ENCODE measurements around the gene SERF1A. TPM values are rescaled to one million over a fixed set of nuclear protein-coding genes. Genes with fewer than 3 reads are reported as not detected.
"Not testable (repeated sequence)": the region's sequence is repeated elsewhere in the genome, so short reads cannot be mapped to it uniquely, and the experiment has no call there.

SERF1A gene
- total RNA-seq (2014; rRNA removed; shearing (Covaris generic)), result 24.6 and 46.1 TPM in 2 replicates

GRCh38 chr5:70900533-70901271 lies at the start of gene SERF1A:
SERF1A (plus strand) TSS chr5:70900669; CDS start chr5:70900870, 201 bp downstream.
- DNase-seq (ENCODE audit: low spot score); in situ Hi-C loops (cut with HindIII; ENCODE audit: low sequenced_read_pairs): not testable (repeated sequence)

- DNase-seq (ENCODE audit: low spot score); in situ Hi-C loops (cut with HindIII; ENCODE audit: low sequenced_read_pairs): not testable (repeated sequence)
Measured at GRCh38 chr5:70866778-70867177, 33.7 kb upstream of the SERF1A start.

GRCh38 chr5:70870626-70871025 lies 29.8 kb upstream of the SERF1A start:
- in situ Hi-C loops (cut with HindIII; ENCODE audit: low sequenced_read_pairs); DNase-seq (ENCODE audit: low spot score): not testable (repeated sequence)

- DNase-seq (ENCODE audit: low spot score); in situ Hi-C loops (cut with HindIII; ENCODE audit: low sequenced_read_pairs): not testable (repeated sequence)
Measured at GRCh38 chr5:70896076-70896475, 4.4 kb upstream of the SERF1A start.

- in situ Hi-C loops (cut with HindIII; ENCODE audit: low sequenced_read_pairs); DNase-seq (ENCODE audit: low spot score): not testable (repeated sequence)
Measured at GRCh38 chr5:70901272-70901571, 753 bp downstream of the SERF1A start.

- DNase-seq (ENCODE audit: low spot score); in situ Hi-C loops (cut with HindIII; ENCODE audit: low sequenced_read_pairs): not testable (repeated sequence)
Measured at GRCh38 chr5:70906624-70907023, 6.2 kb downstream of the SERF1A start.

GRCh38 chr5:70916829-70917228 lies 16.4 kb downstream of the SERF1A start:
- in situ Hi-C loops (cut with HindIII; ENCODE audit: low sequenced_read_pairs); DNase-seq (ENCODE audit: low spot score): not testable (repeated sequence)

GRCh38 chr5:70925211-70925562 lies 24.7 kb downstream of the SERF1A start:
- DNase-seq (ENCODE audit: low spot score); in situ Hi-C loops (cut with HindIII; ENCODE audit: low sequenced_read_pairs): not testable (repeated sequence)

GRCh38 chr5:70931709-70932368 lies 31.4 kb downstream of the SERF1A start:
- in situ Hi-C loops (cut with HindIII; ENCODE audit: low sequenced_read_pairs); DNase-seq (ENCODE audit: low spot score): not testable (repeated sequence)

GRCh38 chr5:70932560-70932959 lies 32.1 kb downstream of the SERF1A start:
- DNase-seq (ENCODE audit: low spot score); in situ Hi-C loops (cut with HindIII; ENCODE audit: low sequenced_read_pairs): not testable (repeated sequence)

GRCh38 chr5:70953068-70953467 lies 52.6 kb downstream of the SERF1A start:
- in situ Hi-C loops (cut with HindIII; ENCODE audit: low sequenced_read_pairs); DNase-seq (ENCODE audit: low spot score): not testable (repeated sequence)

Other genes with a start within 250 kb of the SERF1A start
- 8.7 and 18.3 TPM in 2 replicates for gene SMN1, start 24.4 kb downstream of the SERF1A start, total RNA-seq (2014; rRNA removed; shearing (Covaris generic))
- 0.61 and 0.68 TPM in 2 replicates for gene NAIP, start 124.7 kb downstream of the SERF1A start, total RNA-seq (2014; rRNA removed; shearing (Covaris generic))
- gene GTF2H2, start 167.0 kb downstream of the SERF1A start, total RNA-seq (2014; rRNA removed; shearing (Covaris generic)), result 36.4 and 43.3 TPM in 2 replicates

All from G401 (cell line).